HepG2 (cell line): ENCODE measurements around the gene MIB2. TPM values are rescaled to one million over a fixed set of nuclear protein-coding genes. Genes with fewer than 3 reads are reported as not detected.
A peak's percentile ranks its signal among the peaks of the same experiment; 100 is the strongest.

Source experiments
- BRCA1 ChIP-seq: sonication (generic); formaldehyde crosslinking; IDR thresholded peaks from 2 replicates; pipeline ENCODE4 v1.4.0; 2020; ENCODE audit warnings: missing genetic modification reagents
- GTF3A ChIP-seq: sonication (generic); formaldehyde crosslinking; conservative IDR thresholded peaks from 2 replicates; pipeline ENCODE4 v1.4.0; 2020; ENCODE audit warnings: mild to moderate bottlenecking, missing genetic modification reagents
- HCFC1 ChIP-seq: fragments of 150-350 bp; IDR thresholded peaks from 2 replicates; pipeline ENCODE4 v1.6.1; 2014; ENCODE audit warnings: low read depth, low read length
- LCORL ChIP-seq, 2 experiments: fragments of 450-650 bp in 1 of 2; sonication (generic) in 1 of 2; formaldehyde crosslinking in 1 of 2; IDR thresholded peaks; 2 replicates each; pipeline versions ENCODE4 v1.5.0 to v1.6.1; 2017 to 2020; ENCODE audit warnings: antibody characterized with exemption in 1 of 2, missing genetic modification reagents in 1 of 2
- MEF2D ChIP-seq: sonication (generic); formaldehyde crosslinking; IDR thresholded peaks from 2 replicates; pipeline ENCODE4 v1.5.1; 2020; ENCODE audit warnings: mild to moderate bottlenecking, missing genetic modification reagents
- MIER2 ChIP-seq: IDR thresholded peaks from 2 replicates; pipeline ENCODE4 v1.6.1; 2016; ENCODE audit warnings: missing biosample characterization, missing genetic modification reagents
- MIER3 ChIP-seq: IDR thresholded peaks from 2 replicates; pipeline ENCODE4 v1.6.1; 2016; ENCODE audit warnings: missing compliant biosample characterization, borderline replicate concordance
- NONO ChIP-seq, 2 experiments: fragments of 450-650 bp in 1 of 2; sonication (generic) in 1 of 2; formaldehyde crosslinking in 1 of 2; IDR thresholded peaks in 1 of 2; conservative IDR thresholded peaks in 1 of 2; 2 replicates each; pipeline versions ENCODE4 v1.6.1 to v1.8.0; 2017 to 2022; ENCODE audit warnings: mild to moderate bottlenecking in 1 of 2, missing genetic modification reagents in 1 of 2, moderate library complexity in 1 of 2
- PCBP2 ChIP-seq: fragments of 200-400 bp; formaldehyde crosslinking; optimal IDR thresholded peaks from 2 replicates; pipeline ENCODE3; 2018; ENCODE audit warnings: low read length, low read depth; ENCODE audit not compliant: poor library complexity, severe bottlenecking
- RFX3 ChIP-seq: IDR thresholded peaks from 2 replicates; pipeline ENCODE4 v1.6.1; 2016; ENCODE audit warnings: missing biosample characterization, missing genetic modification reagents
- TBX2 ChIP-seq: sonication (generic); formaldehyde crosslinking; IDR thresholded peaks from 2 replicates; pipeline ENCODE4 v1.5.0; 2020; ENCODE audit warnings: missing genetic modification reagents, mild to moderate bottlenecking, borderline replicate concordance
- TEAD3 ChIP-seq: optimal IDR thresholded peaks from 2 replicates; pipeline ENCODE3; 2016; ENCODE audit warnings: borderline replicate concordance
- YEATS2 ChIP-seq: sonication (generic); formaldehyde crosslinking; IDR thresholded peaks from 2 replicates; pipeline ENCODE4 v1.4.0; 2020; ENCODE audit warnings: missing genetic modification reagents, borderline replicate concordance
- YEATS4 ChIP-seq: sonication (generic); formaldehyde crosslinking; IDR thresholded peaks from 2 replicates; pipeline ENCODE4 v1.4.0; 2020; ENCODE audit warnings: missing genetic modification reagents, borderline replicate concordance
- ZBTB38 ChIP-seq: sonication (generic); formaldehyde crosslinking; IDR thresholded peaks from 2 replicates; pipeline ENCODE4 v1.5.1; 2020; ENCODE audit warnings: mild to moderate bottlenecking, missing genetic modification reagents
- ZFAT ChIP-seq: sonication (generic); formaldehyde crosslinking; conservative IDR thresholded peaks from 2 replicates; pipeline ENCODE4 v1.8.1; 2023; ENCODE audit warnings: missing genetic modification reagents, inconsistent platforms
- ZNF253 ChIP-seq: sonication (generic); formaldehyde crosslinking; IDR thresholded peaks from 2 replicates; pipeline ENCODE4 v1.8.0; 2022; ENCODE audit warnings: mild to moderate bottlenecking, missing genetic modification reagents, borderline replicate concordance
- ZNF296 ChIP-seq: sonication (generic); formaldehyde crosslinking; conservative IDR thresholded peaks from 2 replicates; pipeline ENCODE4 v1.5.0; 2020; ENCODE audit warnings: mild to moderate bottlenecking, missing genetic modification reagents
- ZNF589 ChIP-seq: sonication (generic); formaldehyde crosslinking; conservative IDR thresholded peaks from 2 replicates; pipeline ENCODE4 v1.8.0; 2022; ENCODE audit warnings: mild to moderate bottlenecking, moderate library complexity, missing genetic modification reagents
- ZNF615 ChIP-seq: sonication (generic); formaldehyde crosslinking; IDR thresholded peaks from 2 replicates; pipeline ENCODE4 v1.5.0; 2020; ENCODE audit warnings: mild to moderate bottlenecking, missing genetic modification reagents, borderline replicate concordance
- ZNF720 ChIP-seq: sonication (generic); formaldehyde crosslinking; IDR thresholded peaks from 2 replicates; pipeline ENCODE4 v1.4.0; 2020; ENCODE audit warnings: missing genetic modification reagents
- ZNF772 ChIP-seq: sonication (generic); formaldehyde crosslinking; IDR thresholded peaks from 2 replicates; pipeline ENCODE4 v1.5.0; 2020; ENCODE audit warnings: mild to moderate bottlenecking, missing genetic modification reagents
- ZNF775 ChIP-seq: sonication (generic); formaldehyde crosslinking; IDR thresholded peaks from 2 replicates; pipeline ENCODE4 v1.4.0; 2020; ENCODE audit warnings: missing genetic modification reagents, mild to moderate bottlenecking, moderate library complexity, borderline replicate concordance
- polyA plus RNA-seq, 8 experiments: library from polyadenylated mRNA; depleted of rRNA in 3 of 8; stranded (reverse) in 7 of 8; unstranded in 1 of 8; fragments of >200 nt; fragmentation: Illumina TruSeq in 4 of 8; extraction: Trizol in 4 of 8; gene quantifications; 2 replicates each; pipeline versions ENCODE4 v1.2.1 to v1.2.3, GENCODE V29; 2011 to 2016; ENCODE audit warnings: low read depth in 4 of 8, missing spikeins in 1 of 8, mixed read lengths in 1 of 8; ENCODE audit not compliant: insufficient read depth in 1 of 8
- total RNA-seq, 5 experiments: library from RNA; depleted of rRNA; stranded (reverse); fragments of >200 nt; fragmentation: Illumina TruSeq; extraction: Trizol; gene quantifications; 2 replicates each; pipeline ENCODE4 v1.2.3, GENCODE V29; 2016; ENCODE audit warnings: low read depth in 1 of 5
- TF ChIP-seq, protein P1 (sequence below): sonication (generic); formaldehyde crosslinking; conservative IDR thresholded peaks from 2 replicates; pipeline ENCODE4 v1.8.1; 2023; ENCODE audit warnings: missing genetic modification reagents
- TF ChIP-seq, protein P2 (sequence below): IDR thresholded peaks from 2 replicates; pipeline ENCODE4 v1.6.1; 2012; ENCODE audit warnings: inconsistent platforms
- TF ChIP-seq, protein P3 (sequence below): sonication (generic); formaldehyde crosslinking; IDR thresholded peaks from 2 replicates; pipeline ENCODE4 v1.5.1; 2020; ENCODE audit warnings: mild to moderate bottlenecking, moderate library complexity, missing genetic modification reagents

The MIB2 gene
- total and polyA plus RNA-seq, 2 of the 13 experiments (the other 11 are each of a cell fraction or from before 2014, with no cell fraction given): 19.9 to 30.4 TPM

DNA sequence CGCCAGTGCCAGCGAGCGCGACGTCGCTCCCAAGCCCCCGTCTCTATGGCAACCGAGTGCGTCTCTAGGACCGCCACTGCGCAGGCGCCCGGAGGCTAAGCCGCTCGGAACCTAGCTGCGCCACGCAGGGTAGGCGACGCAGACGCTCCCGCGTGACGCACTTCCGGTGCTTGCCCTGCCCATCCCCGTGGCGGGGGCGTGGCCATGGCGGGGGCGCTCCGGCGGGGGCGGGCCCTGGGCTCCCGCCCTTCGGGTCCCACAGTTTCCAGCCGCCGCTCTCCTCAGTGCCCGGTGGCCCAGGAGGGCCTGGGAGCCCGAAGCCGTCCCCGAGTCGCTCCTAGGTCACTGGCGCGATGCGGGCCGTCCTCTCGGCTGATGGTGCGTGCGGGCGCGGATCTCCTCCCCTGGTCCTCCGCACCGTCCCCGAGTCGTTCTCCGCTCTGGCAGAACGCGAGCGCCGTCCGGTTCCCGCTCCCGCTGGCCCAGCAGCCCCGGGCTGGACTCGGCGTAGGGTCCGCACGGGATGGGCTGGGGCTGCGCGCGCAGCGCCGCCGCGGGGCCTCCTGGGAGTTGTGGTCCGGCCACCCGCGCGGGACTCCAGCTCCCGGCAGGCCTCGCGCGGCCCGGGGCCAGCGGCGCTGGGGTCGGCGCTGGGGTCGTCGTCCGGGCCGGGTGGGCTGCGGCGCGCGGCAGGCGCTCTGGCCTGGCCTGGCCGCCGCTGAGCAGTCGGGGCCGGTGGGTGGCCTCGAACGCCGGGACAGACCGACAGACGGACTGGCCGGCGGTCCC is at the start of gene MIB2 (continued):
- TF ChIP-seq ZNF589 (CRISPR knock-in tag) (no peak), RFX3 (peak; percentile 95), MEF2D (CRISPR knock-in tag) (no peak), ZNF775 (CRISPR knock-in tag) (0 out of 2 replicates have a peak, but pooled peaks have one; percentile 78), YEATS2 (peak; percentile 81), TBX2 (CRISPR knock-in tag) (peak; percentile 73; the same call in 1 of the 2 replicates), ZNF772 (peak; percentile 85; the same call in 1 of the 2 replicates), ZNF296 (CRISPR knock-in tag) (no peak), ZNF615 (CRISPR knock-in tag) (no peak), HCFC1 (peak; percentile 82), MIER2 (CRISPR knock-in tag) (no peak), MIER3 (CRISPR knock-in tag) (peak; percentile 36), BRCA1 (CRISPR knock-in tag) (no peak), PCBP2 (no peak), YEATS4 (CRISPR knock-in tag) (peak; percentile 95; the same call in 1 of the 2 replicates), ZFAT (CRISPR knock-in tag) (no peak), TEAD3 (CRISPR knock-in tag) (no peak), ZNF720 (CRISPR knock-in tag) (no peak), NONO (IDR thresholded peaks at IDR 0.05) (no peak), NONO (CRISPR knock-in tag; conservative IDR thresholded peaks at IDR 0.05) (peak; percentile 89), LCORL (IDR thresholded peaks at IDR 0.05) (no peak), LCORL (CRISPR knock-in tag; IDR thresholded peaks at IDR 0.05) (peak; percentile 43; the same call in 1 of the 2 replicates), GTF3A (CRISPR knock-in tag) (peak; percentile 89; the same call in 1 of the 2 replicates), ZNF253 (CRISPR knock-in tag) (no peak), ZBTB38 (peak; percentile 89; the same call in 1 of the 2 replicates)
- TF ChIP-seq, protein P1, sequence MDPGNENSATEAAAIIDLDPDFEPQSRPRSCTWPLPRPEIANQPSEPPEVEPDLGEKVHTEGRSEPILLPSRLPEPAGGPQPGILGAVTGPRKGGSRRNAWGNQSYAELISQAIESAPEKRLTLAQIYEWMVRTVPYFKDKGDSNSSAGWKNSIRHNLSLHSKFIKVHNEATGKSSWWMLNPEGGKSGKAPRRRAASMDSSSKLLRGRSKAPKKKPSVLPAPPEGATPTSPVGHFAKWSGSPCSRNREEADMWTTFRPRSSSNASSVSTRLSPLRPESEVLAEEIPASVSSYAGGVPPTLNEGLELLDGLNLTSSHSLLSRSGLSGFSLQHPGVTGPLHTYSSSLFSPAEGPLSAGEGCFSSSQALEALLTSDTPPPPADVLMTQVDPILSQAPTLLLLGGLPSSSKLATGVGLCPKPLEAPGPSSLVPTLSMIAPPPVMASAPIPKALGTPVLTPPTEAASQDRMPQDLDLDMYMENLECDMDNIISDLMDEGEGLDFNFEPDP (CRISPR knock-in tag): no peak
- TF ChIP-seq, protein P2, sequence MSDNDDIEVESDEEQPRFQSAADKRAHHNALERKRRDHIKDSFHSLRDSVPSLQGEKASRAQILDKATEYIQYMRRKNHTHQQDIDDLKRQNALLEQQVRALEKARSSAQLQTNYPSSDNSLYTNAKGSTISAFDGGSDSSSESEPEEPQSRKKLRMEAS: no peak; the same call in 1 of the 2 replicates
- TF ChIP-seq, protein P3, sequence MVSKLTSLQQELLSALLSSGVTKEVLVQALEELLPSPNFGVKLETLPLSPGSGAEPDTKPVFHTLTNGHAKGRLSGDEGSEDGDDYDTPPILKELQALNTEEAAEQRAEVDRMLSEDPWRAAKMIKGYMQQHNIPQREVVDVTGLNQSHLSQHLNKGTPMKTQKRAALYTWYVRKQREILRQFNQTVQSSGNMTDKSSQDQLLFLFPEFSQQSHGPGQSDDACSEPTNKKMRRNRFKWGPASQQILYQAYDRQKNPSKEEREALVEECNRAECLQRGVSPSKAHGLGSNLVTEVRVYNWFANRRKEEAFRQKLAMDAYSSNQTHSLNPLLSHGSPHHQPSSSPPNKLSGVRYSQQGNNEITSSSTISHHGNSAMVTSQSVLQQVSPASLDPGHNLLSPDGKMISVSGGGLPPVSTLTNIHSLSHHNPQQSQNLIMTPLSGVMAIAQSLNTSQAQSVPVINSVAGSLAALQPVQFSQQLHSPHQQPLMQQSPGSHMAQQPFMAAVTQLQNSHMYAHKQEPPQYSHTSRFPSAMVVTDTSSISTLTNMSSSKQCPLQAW: peak; percentile 33; the same call in 1 of the 2 replicates
